Neural progenitor cell (in vitro differentiated cells): ENCODE measurements around the gene CDC25B. TPM values are rescaled to one million over a fixed set of nuclear protein-coding genes. Genes with fewer than 3 reads are reported as not detected.

Experiments
- DNase-seq: peaks from one replicate; pipeline ENCODE4 v3.0.0-alpha.2; 2016; ENCODE audit warnings: low spot score
- H2AFZ ChIP-seq: fragments of 200-600 bp; sonication (generic); replicated peaks from 2 replicates; pipeline ENCODE4 v1.6.1; 2016; ENCODE audit warnings: antibody characterized with exemption
- H3F3A ChIP-seq: fragments of 200-600 bp; sonication (generic); 2 replicates; pipeline ENCODE4 v1.6.1; 2016; ENCODE audit warnings: antibody characterized with exemption, low read depth
- H3K27ac ChIP-seq: fragments of 200-600 bp; sonication (generic); 2 replicates; pipeline ENCODE4 v1.5.1; 2016; ENCODE audit warnings: mild to moderate bottlenecking
- H3K27me3 ChIP-seq: fragments of 200-600 bp; sonication (generic); 2 replicates; pipeline ENCODE4 v1.6.1; 2016; ENCODE audit warnings: mild to moderate bottlenecking, moderate library complexity
- H3K36me3 ChIP-seq: fragments of 200-600 bp; sonication (generic); 2 replicates; pipeline ENCODE4 v1.5.1; 2016
- H3K4me1 ChIP-seq: fragments of 200-600 bp; sonication (generic); 2 replicates; pipeline ENCODE4 v1.6.1; 2016; ENCODE audit warnings: mixed run types
- H3K4me2 ChIP-seq: fragments of 200-600 bp; sonication (generic); 2 replicates; pipeline ENCODE4 v1.6.1; 2016
- H3K4me3 ChIP-seq: fragments of 200-600 bp; sonication (generic); 2 replicates; pipeline ENCODE4 v1.5.1; 2016
- H3K79me2 ChIP-seq: fragments of 200-600 bp; sonication (generic); 2 replicates; pipeline ENCODE4 v1.6.1; 2016; ENCODE audit warnings: low read depth
- H3K9ac ChIP-seq: fragments of 200-600 bp; sonication (generic); 2 replicates; pipeline ENCODE4 v1.6.1; 2016
- H3K9me3 ChIP-seq: fragments of 200-600 bp; sonication (generic); 2 replicates; pipeline ENCODE4 v1.5.1; 2016; ENCODE audit warnings: low read depth
- H4K20me1 ChIP-seq: fragments of 200-600 bp; sonication (generic); 2 replicates; pipeline ENCODE4 v1.6.1; 2016; ENCODE audit warnings: low read depth
- H3K27ac Mint-ChIP-seq: 3 replicates; pipeline ENCODE4 v1.8.0; 2021; ENCODE audit warnings: mixed read lengths
- H3K27me3 Mint-ChIP-seq: 2 replicates; pipeline ENCODE4 v1.8.0; 2022; ENCODE audit warnings: low read depth, mild to moderate bottlenecking, inconsistent platforms, moderate library complexity, mixed read lengths; ENCODE audit not compliant: insufficient read depth
- H3K36me3 Mint-ChIP-seq: 3 replicates; pipeline ENCODE4 v1.8.0; 2021; ENCODE audit warnings: mixed read lengths
- H3K4me1 Mint-ChIP-seq: 3 replicates; pipeline ENCODE4 v1.8.0; 2021; ENCODE audit warnings: mixed read lengths
- H3K4me3 Mint-ChIP-seq: 3 replicates; pipeline ENCODE4 v1.8.0; 2021; ENCODE audit warnings: mild to moderate bottlenecking, moderate library complexity, mixed read lengths
- H3K9me3 Mint-ChIP-seq: 3 replicates; pipeline ENCODE4 v1.8.0; 2020; ENCODE audit warnings: mixed read lengths
- CTCF ChIP-seq: fragments of 200-600 bp; sonication (generic); IDR thresholded peaks from 2 replicates; pipeline ENCODE4 v1.5.1; 2017; ENCODE audit warnings: antibody characterized with exemption, mild to moderate bottlenecking
- EZH2 ChIP-seq: fragments of 200-600 bp; sonication (generic); IDR thresholded peaks from 2 replicates; pipeline ENCODE4 v1.6.1; 2017; ENCODE audit warnings: antibody characterized with exemption, mild to moderate bottlenecking, moderate library complexity
- EZH2phosphoT487 ChIP-seq: fragments of 200-600 bp; sonication (generic); IDR thresholded peaks from 2 replicates; pipeline ENCODE4 v1.6.1; 2017; ENCODE audit warnings: antibody characterized with exemption
- total RNA-seq: library from RNA; depleted of rRNA; stranded (reverse); fragments of >200 nt; gene quantifications from 2 replicates; pipeline ENCODE4 v1.2.3, GENCODE V29; 2015; ENCODE audit warnings: low replicate concordance

Gene CDC25B
- total RNA-seq, 1 donor from 2014 or later: 9.3 TPM

- H3K27ac Mint-ChIP-seq: peak overlapping the region; percentile 80
- Histone ChIP-seq H3F3A (peaks cover 30% of the 10 kb centered on the region), H3K27me3 (peaks cover 22% of the 10 kb centered on the region), H4K20me1 (peaks cover 9% of the 10 kb centered on the region), H3K9ac (no peak overlapping the region), H3K4me1 (peaks cover 28% of the 10 kb centered on the region), H3K4me2 (peak overlapping the region; percentile 90), H3K79me2 (no peaks in the 10 kb centered on the region), H3K9me3 (no peaks in the 10 kb centered on the region), H2AFZ (no peak overlapping the region), H3K27ac (no peak overlapping the region), H3K4me3 (peak overlapping the region; percentile 68), H3K36me3 (no peaks in the 10 kb centered on the region)
- DNase-seq: peak; percentile 1
- peaks cover 50% of the 10 kb centered on the region for H3K4me1 Mint-ChIP-seq
- H3K9me3 Mint-ChIP-seq: no peaks in the 10 kb centered on the region
- H3K27me3 Mint-ChIP-seq: peaks cover 17% of the 10 kb centered on the region
- H3K36me3 Mint-ChIP-seq: peaks cover 10% of the 10 kb centered on the region
- H3K4me3 Mint-ChIP-seq: peak overlapping the region; percentile 92
- no peak for TF ChIP-seq EZH2phosphoT487
- TF ChIP-seq EZH2: no peak
- TF ChIP-seq CTCF: no peak
Measured at GRCh38 chr20:3796477-3797225, 541 bp downstream of the CDC25B start.

- peaks cover 10% of the 10 kb centered on the region for H3K36me3 Mint-ChIP-seq
- Histone ChIP-seq H3F3A (peaks cover 30% of the 10 kb centered on the region), H3K27me3 (peaks cover 22% of the 10 kb centered on the region), H3K4me1 (peaks cover 28% of the 10 kb centered on the region), H3K4me3 (peak overlapping the region; percentile 68), H3K79me2 (no peaks in the 10 kb centered on the region), H2AFZ (no peak overlapping the region), H3K4me2 (peak overlapping the region; percentile 90), H4K20me1 (peaks cover 9% of the 10 kb centered on the region), H3K9ac (no peak overlapping the region), H3K27ac (no peak overlapping the region), H3K9me3 (no peaks in the 10 kb centered on the region), H3K36me3 (no peaks in the 10 kb centered on the region)
- H3K9me3 Mint-ChIP-seq: no peaks in the 10 kb centered on the region
- H3K27me3 Mint-ChIP-seq: peaks cover 17% of the 10 kb centered on the region
- no peak for DNase-seq
- H3K4me3 Mint-ChIP-seq: peak overlapping the region; percentile 92
- no peak for TF ChIP-seq CTCF
- TF ChIP-seq EZH2: no peak
- TF ChIP-seq EZH2phosphoT487: no peak
- peak overlapping the region; percentile 80 for H3K27ac Mint-ChIP-seq
- H3K4me1 Mint-ChIP-seq: peaks cover 50% of the 10 kb centered on the region
Measured at GRCh38 chr20:3797226-3797545, 1.1 kb downstream of the CDC25B start.

DNA sequence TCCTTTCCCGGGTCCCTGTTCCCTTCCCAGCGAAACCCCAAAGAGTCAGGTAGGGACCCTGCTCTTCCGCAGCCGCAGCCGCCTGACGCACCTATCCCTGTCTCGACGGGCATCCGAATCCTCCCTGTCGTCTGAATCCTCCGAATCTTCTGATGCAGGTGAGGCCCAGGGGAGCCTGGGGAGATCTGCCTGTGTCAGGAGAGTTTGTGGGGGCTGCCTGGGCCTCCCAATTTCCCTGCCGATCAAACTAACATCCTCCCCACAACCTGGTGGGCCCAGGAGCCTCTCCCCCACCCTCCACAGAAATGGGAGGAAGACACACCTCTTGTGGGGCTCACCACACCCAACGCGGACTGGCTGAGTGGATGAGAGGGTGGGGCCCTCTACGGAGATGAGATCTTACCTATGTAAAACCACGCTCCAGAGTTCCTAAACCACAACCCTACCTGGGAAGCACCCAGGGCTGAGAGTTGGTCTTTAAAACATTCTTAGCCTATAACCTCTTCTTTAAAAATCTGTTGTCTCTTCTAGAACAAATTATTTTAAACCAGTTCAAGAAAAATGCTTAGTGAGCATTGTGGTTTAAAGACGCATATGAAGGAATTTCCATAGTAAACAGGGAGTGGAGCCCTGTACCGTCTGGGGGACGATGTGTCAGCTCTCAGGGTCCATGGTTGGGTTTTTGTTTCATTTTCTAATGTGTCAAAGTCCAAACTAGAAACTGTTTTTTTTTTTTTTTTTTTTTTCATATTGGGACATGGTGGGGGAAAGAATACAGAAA, 1.7 kb downstream of the CDC25B start:
- no peaks in the 10 kb centered on the region for H3K9me3 ChIP-seq
- H3K4me3 Mint-ChIP-seq: peak overlapping the region; percentile 92
- TF ChIP-seq CTCF (no peak), EZH2phosphoT487 (no peak), EZH2 (no peak)
- peaks cover 9% of the 10 kb centered on the region for H4K20me1 ChIP-seq
- peak overlapping the region; percentile 53 for H3K27ac Mint-ChIP-seq
- no peak overlapping the region for H3K27ac ChIP-seq
- H3F3A ChIP-seq: peaks cover 30% of the 10 kb centered on the region
- no peaks in the 10 kb centered on the region for H3K79me2 ChIP-seq
- H3K36me3 ChIP-seq: no peaks in the 10 kb centered on the region
- H3K36me3 Mint-ChIP-seq: peaks cover 15% of the 10 kb centered on the region
- DNase-seq: no peak
- peaks cover 22% of the 10 kb centered on the region for H3K27me3 ChIP-seq
- H3K27me3 Mint-ChIP-seq: peaks cover 17% of the 10 kb centered on the region
- H3K4me2 ChIP-seq: peak overlapping the region; percentile 90
- no peak overlapping the region for H2AFZ ChIP-seq
- H3K4me1 ChIP-seq: peaks cover 28% of the 10 kb centered on the region
- H3K9me3 Mint-ChIP-seq: no peaks in the 10 kb centered on the region
- H3K4me3 ChIP-seq: peak overlapping the region; percentile 68
- H3K9ac ChIP-seq: no peak overlapping the region
- peaks cover 56% of the 10 kb centered on the region for H3K4me1 Mint-ChIP-seq
